Osteoblast (primary cell): ENCODE data around the gene TMED3. TPM values are rescaled to one million over a fixed set of nuclear protein-coding genes. Genes with fewer than 3 reads are reported as not detected.

Experiments
- DNase-seq: peaks from one replicate; pipeline ENCODE4 v3.0.0; 2011; ENCODE audit warnings: low spot score, mixed read lengths; ENCODE audit not compliant: insufficient read length; ENCODE audit errors: missing footprints
- H2AFZ ChIP-seq: 2 replicates; pipeline ENCODE4 v1.6.0; 2011; ENCODE audit warnings: mild to moderate bottlenecking, low read length
- H3K27ac ChIP-seq: 2 replicates; pipeline ENCODE4 v1.5.1; 2011; ENCODE audit warnings: mild to moderate bottlenecking, low read depth, low read length, moderate library complexity
- H3K27me3 ChIP-seq: 2 replicates; pipeline ENCODE4 v1.6.0; 2012; ENCODE audit warnings: mild to moderate bottlenecking, control low read depth, inconsistent platforms, low read length, moderate library complexity; ENCODE audit not compliant: insufficient read depth
- H3K36me3 ChIP-seq: 2 replicates; pipeline ENCODE4 v1.5.1; 2011; ENCODE audit warnings: mild to moderate bottlenecking, low read length, control low read depth, moderate library complexity; ENCODE audit not compliant: insufficient read depth
- H3K4me1 ChIP-seq: 2 replicates; pipeline ENCODE4 v1.5.1; 2011; ENCODE audit warnings: mild to moderate bottlenecking, low read length, control low read depth, moderate library complexity; ENCODE audit not compliant: insufficient read depth
- H3K4me2 ChIP-seq: 2 replicates; pipeline ENCODE4 v1.6.0; 2011; ENCODE audit warnings: mild to moderate bottlenecking, low read length; ENCODE audit not compliant: insufficient read depth
- H3K4me3 ChIP-seq: fragments of 200-600 bp; sonication (generic); 3 replicates; pipeline ENCODE4 v1.5.1; 2012; ENCODE audit warnings: mild to moderate bottlenecking, low read length, inconsistent platforms; ENCODE audit not compliant: insufficient read depth
- H3K79me2 ChIP-seq: 2 replicates; pipeline ENCODE4 v1.6.0; 2012; ENCODE audit warnings: mild to moderate bottlenecking, low read length, control low read depth, inconsistent platforms; ENCODE audit not compliant: insufficient read depth
- H3K9me3 ChIP-seq: 2 replicates; pipeline ENCODE4 v1.5.1; 2011; ENCODE audit warnings: low read depth, low read length, control low read depth
- H4K20me1 ChIP-seq: 2 replicates; pipeline ENCODE4 v1.6.0; 2012; ENCODE audit warnings: mild to moderate bottlenecking, low read length, control low read depth; ENCODE audit not compliant: insufficient read depth
- CTCF ChIP-seq: IDR thresholded peaks from 2 replicates; pipeline ENCODE4 v1.5.1; 2011; ENCODE audit warnings: mild to moderate bottlenecking, low read depth, low read length, moderate library complexity; ENCODE audit errors: extremely low read depth
- total RNA-seq: library from RNA; depleted of rRNA; stranded (reverse); fragments of >200 nt; gene quantifications from 2 replicates; pipeline ENCODE4 v1.2.3, GENCODE V29; 2012

The TMED3 gene
- total RNA-seq, 1 donor, result 154 TPM

- Histone ChIP-seq H3K79me2 (no peaks in the 10 kb centered on the region), H3K4me3 (no peak overlapping the region), H3K27ac (no peak overlapping the region), H3K4me2 (no peak overlapping the region), H3K36me3 (no peaks in the 10 kb centered on the region), H2AFZ (no peak overlapping the region), H3K4me1 (no peaks in the 10 kb centered on the region), H4K20me1 (no peaks in the 10 kb centered on the region), H3K9me3 (no peaks in the 10 kb centered on the region), H3K27me3 (peaks cover 10% of the 10 kb centered on the region)
- TF ChIP-seq CTCF, result no peak
- DNase-seq, result no peak
Measured at GRCh38 chr15:79294075-79294474, 16.8 kb upstream of the TMED3 start.

- H2AFZ ChIP-seq, result no peak overlapping the region
- peaks cover 18% of the 10 kb centered on the region for H3K27me3 ChIP-seq
- no peaks in the 10 kb centered on the region for H4K20me1 ChIP-seq
Measured at GRCh38 chr15:79296583-79296982, 14.3 kb upstream of the TMED3 start.

GRCh38 chr15:79299126-79299840, 11.6 kb upstream of the TMED3 start:
- Histone ChIP-seq H2AFZ (no peak overlapping the region), H3K9me3 (no peaks in the 10 kb centered on the region), H3K4me2 (no peak overlapping the region), H3K4me3 (no peak overlapping the region), H3K27ac (no peak overlapping the region), H4K20me1 (no peaks in the 10 kb centered on the region), H3K36me3 (no peaks in the 10 kb centered on the region), H3K4me1 (no peaks in the 10 kb centered on the region), H3K79me2 (no peaks in the 10 kb centered on the region), H3K27me3 (peaks cover 28% of the 10 kb centered on the region)
- TF ChIP-seq CTCF, result no peak
- no peak for DNase-seq

More at GRCh38 chr15:79296583-79296982, 14.3 kb upstream of the TMED3 start:
- DNase-seq, result no peak
- no peaks in the 10 kb centered on the region for H3K79me2 ChIP-seq
- no peaks in the 10 kb centered on the region for H3K4me1 ChIP-seq
- H3K27ac ChIP-seq, result no peak overlapping the region
- H3K9me3 ChIP-seq, result no peaks in the 10 kb centered on the region
- TF ChIP-seq CTCF, result peak; percentile 19
- H3K36me3 ChIP-seq, result no peaks in the 10 kb centered on the region
- H3K4me2 ChIP-seq, result no peak overlapping the region
- no peak overlapping the region for H3K4me3 ChIP-seq

- Histone ChIP-seq H2AFZ (no peak overlapping the region), H3K36me3 (no peaks in the 10 kb centered on the region), H3K9me3 (no peaks in the 10 kb centered on the region), H4K20me1 (no peaks in the 10 kb centered on the region), H3K4me3 (no peak overlapping the region), H3K27ac (no peak overlapping the region), H3K27me3 (peaks cover 28% of the 10 kb centered on the region), H3K4me2 (no peak overlapping the region), H3K79me2 (no peaks in the 10 kb centered on the region), H3K4me1 (no peaks in the 10 kb centered on the region)
- DNase-seq, result no peak
- TF ChIP-seq CTCF, result no peak
Measured at GRCh38 chr15:79299841-79300235, 11.1 kb upstream of the TMED3 start.
